Forelimb muscle (tissue), 1 donor: Measurements from ENCODE around the gene MYO18B. TPM values are rescaled to one million over a fixed set of nuclear protein-coding genes. Genes with fewer than 3 reads are reported as not detected.

Source experiments
- DNase-seq: peaks from one replicate; pipeline ENCODE4 v3.0.0-alpha.2; 2013; ENCODE audit warnings: low read depth
- polyA plus RNA-seq: library from polyadenylated mRNA; unstranded; fragments of 120-200 nt; gene quantifications from one replicate; pipeline ENCODE4 v1.2.1, GENCODE V29; 2013; ENCODE audit not compliant: insufficient read length

Gene MYO18B
- polyA plus RNA-seq, 1 donor = 117 TPM

DNA sequence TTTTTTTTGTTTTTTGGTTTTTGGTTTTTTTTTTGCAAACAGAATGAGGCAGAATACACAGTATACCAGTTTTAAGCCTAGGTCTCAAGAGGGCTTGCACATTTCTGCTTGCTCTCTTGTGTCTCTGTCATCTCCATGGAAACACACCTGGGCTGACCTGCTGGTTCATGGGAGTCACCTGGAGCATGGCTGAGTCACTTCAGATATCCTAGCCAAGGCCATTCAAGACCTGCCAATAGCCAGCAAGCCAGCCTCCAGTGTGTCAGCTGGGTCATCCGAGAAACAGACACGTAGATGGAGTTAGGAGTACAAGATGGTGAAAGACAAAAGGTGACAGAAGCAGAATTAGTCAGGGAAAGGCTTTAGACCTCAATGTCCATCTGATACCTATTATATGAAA is 303.1 kb downstream of the MYO18B start:
- DNase-seq = no peak

DNA sequence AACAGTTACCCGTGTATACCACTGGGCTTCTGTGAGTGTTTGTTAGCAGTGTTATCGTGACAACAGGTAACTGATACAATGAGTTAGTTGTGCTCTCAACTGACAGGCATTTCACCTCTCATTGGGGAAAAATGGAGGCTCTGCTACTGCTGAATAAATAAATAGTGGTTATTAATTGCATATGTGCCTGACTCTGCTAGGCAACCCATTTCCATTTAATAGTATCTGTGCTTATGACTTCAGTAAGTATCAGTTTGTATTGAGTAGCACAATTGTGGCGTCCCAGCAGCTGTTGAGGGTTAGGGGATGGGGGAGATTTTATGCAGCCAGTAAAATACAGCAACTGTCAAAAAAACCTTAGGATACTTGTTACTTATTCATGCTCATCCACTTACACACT is 303.9 kb downstream of the MYO18B start:
- DNase-seq = no peak

DNA sequence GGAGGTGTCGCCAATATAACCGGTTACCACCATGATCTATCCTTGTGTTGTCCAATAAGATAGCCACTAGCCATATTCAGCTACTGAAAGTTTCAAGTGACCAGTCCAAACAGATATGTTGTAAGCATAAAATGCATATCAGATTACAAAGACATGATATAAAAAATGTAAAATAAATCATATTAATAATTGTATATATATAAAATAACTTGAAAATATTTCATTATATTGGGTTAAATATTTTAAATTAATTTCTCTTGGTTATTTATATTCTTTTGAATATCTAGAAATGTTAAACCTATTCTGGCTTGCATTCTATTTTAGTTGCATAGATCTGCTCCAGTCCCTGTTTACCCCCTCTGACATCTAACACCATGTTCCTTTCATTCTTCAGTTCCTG is 305.5 kb downstream of the MYO18B start:
- DNase-seq = no peak

DNA sequence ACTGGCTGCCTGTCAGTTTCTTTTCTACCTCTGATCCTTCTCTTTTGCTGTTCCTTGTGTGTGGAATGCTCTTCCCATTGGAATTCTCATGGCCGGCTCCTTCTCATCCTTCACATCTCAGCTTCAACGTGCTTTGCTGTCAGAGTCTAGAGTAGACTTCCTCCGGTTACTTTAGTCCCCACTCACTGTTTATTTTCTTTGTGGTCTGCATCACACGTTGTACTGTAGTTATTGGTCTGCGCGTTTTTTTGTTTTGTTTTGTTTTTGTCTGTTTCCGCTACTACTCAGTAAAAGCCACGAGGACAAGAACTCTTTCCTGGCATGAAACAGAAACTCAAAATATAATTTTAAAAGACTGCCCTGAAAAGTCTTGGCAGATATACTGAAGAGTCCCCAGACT is 305.9 kb downstream of the MYO18B start:
- no peak for DNase-seq

DNA sequence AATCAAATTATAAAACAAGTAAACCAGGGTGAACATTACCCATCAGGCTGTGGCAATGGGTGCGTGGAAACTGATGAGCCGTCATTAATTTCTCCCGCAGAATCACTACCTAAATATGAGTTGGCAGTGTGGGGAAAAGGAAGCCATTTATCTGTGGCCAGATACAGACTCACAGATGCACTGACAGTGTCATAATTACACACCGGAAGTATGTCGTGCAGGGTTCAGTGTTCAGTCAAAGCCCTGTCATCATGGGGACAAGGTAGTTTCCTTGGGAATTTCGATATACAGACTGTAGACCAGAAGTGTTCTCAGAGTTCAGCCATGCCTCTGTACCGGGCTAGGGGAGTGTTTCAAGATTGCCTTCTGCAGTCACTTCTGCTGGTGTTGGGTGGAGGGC is 308.1 kb downstream of the MYO18B start:
- DNase-seq = no peak

DNA sequence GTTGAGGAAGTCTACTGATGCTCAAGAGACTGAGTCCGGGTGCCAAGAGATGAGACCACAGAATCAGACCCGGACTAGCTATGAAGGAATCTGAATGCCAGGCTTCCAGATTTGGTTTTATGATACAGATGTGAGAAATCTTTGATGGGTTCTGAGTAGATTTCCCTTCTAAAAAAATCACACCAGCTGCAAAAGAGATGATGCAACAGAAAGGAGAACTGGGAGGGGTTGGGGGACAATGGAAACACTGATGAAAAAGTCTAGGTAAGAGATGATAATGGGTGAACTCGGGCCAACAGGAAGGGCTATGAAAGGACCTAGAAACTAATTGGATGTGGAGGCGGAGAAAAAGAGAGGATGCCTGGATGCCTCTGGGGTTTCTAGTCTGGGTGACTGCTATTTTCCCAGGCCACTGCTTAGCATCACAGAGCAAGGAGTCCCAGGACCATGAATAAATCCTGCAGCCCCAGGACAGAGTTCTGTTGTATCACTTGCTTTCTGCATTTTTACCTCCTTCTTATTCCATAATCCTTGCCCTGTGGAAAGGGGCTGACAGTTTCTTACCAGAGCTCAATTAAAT is 311.8 kb downstream of the MYO18B start:
- no peak for DNase-seq

DNA sequence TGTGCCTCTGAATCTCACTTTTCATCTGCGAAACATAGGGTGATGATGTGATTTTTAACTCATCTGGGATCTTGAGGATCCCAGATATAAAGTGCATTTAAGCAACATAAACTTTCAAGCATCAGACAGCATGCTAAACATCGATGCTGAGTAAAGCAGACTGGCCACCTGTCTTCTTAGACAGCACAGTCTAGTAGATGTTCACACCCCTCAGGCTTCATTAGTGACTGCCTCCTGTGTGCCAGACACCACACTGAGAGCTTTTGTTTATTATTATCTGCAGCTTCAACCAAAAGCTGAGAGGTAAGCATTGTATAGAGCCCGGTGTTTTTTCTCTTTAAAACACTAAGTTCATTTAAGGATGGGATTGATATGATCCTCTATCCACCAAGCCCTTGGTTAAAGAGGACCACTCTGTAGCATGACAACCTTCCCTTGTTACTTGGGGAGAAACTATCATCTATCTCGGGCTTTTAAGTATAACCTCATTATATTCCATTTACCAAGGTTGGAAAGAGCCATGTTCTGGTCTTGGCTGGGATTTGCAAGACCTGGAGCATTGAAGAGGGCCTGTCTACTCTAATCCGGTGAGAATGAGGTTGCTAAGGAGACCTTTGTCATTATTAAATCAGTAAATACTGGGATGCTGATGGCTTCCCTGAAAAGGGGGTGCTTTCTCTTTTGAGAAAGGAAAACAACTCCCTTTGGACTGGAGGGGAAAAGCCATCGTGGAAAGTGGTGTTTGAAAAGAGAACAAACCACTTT is 313.0 kb downstream of the MYO18B start:
- no peak for DNase-seq

DNA sequence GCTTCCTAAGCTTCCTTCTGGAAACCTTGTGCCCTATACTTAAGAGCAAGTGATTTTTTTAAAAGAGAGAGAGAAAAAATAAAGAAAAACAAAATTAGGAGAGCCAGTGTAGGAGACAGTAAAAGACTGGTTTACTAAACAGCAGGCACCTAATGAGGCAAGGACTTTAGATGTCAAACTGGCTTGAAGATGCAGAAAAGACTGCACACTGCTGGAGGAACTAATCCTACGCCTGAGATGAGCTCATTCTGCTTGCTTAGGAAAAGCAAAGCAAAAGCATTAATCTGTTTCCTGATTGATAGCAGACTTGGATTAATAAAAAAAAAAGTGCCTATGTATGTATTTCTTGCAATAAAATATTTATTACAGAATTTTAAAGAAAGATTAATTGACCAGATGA is 313.7 kb downstream of the MYO18B start:
- DNase-seq = no peak

DNA sequence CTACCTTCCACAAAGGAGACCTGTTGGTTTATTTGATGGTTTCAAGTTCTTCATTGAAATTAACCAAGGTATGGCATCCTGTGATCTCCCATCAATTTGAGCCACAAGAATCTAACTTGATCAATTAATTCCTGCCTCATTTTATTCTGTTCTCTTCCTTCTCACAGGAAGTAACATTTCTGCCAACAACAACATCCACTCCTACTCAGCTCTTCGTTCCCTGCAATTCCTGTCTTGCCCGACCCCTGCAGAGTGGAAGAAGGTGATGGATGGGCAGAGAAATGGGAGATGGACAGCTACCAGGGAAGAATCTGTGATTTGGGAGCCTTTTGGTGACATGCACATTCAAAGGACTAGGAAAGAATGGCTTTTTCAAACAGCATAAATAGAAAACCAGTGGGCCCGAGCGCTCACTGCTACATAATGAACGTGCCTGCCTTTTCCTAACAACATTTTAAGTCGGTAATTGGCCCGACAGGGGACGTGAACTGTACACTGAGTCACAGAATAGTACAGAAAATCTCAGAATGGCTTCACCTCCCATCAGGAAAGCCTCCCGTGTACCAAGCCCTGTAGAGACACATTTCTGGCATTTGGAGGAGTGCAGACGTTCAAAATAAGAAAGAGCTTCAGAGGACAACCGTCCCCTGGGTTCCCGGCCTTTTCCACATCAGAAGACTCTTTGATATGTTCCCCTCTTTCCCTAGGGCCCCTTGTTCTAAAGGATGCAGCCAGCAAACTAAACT is 314.6 kb downstream of the MYO18B start:
- no peak for DNase-seq

DNA sequence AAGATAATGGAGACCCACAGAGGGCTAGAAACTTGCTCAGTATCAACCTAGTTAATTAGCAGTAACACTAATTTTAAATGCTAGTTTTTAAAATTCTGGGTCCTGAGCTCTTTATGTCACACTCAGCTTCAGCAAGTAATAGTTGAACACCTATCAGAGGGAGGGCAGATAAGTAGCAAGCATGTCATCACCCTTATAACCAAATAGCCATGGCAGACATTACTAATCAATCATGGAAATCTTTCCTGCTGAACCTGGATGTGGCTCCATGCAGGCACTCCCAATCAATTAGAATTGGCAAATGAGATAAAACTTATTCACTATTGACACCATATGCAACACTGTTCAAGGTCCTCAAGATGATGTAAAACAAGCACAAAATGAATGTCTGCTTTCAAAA is 315.7 kb downstream of the MYO18B start:
- no peak for DNase-seq

DNA sequence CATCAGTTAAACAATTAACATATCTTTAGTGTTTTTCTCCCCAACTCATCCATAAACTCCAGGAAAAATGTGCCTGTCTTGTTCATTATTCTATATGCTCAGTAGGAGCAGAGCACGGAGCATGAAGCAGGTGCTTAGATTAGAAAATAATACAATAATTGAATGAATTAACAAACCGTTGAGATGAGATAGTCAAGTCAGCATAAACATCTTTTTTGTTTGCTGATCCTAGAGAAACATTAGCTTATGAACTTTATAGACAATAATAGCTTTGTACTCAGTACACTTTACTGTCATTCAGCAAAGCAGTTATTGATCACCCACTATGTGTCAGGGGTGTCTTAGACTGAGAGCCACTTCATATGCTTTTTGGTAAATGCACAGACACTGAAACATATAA is 322.1 kb downstream of the MYO18B start:
- no peak for DNase-seq

DNA sequence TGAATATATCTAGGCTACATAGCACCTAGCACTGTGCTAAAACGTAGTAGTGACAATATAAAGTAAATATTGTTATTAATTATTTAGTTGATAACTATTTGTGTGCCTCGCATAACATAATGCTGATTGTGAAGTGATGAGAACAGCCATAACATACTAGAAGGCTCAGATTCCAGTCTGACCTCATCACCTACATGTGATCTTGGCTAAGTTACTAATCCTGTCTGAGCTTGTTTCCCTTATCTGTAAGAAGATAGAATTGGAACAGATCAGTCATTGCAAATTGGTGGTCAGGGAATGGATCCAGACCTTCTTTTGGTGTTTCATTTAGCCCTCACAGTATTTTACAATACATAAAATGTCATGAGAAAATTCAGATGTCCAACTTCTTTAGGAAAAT is 323.9 kb downstream of the MYO18B start:
- no peak for DNase-seq

DNA sequence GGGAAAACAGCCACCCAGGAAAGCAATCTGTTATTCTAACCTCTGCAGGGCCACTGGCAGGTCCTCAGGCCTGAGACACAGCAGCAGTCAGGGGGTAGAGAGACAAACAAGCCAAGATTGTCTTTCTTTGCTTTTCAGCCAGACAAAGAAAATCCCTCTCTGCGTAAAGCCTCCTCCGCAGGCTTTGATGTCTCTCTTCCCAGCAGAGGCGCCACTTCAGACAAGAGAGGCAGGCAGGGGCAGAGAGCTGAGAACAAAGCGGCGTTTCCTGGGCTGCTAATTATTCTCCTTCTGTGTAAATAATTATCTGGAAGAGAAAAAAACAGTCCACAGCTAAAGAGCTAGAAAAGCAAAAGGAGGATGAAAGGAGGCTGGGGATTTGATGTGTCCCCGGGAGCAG is 324.5 kb downstream of the MYO18B start:
- no peak for DNase-seq

DNA sequence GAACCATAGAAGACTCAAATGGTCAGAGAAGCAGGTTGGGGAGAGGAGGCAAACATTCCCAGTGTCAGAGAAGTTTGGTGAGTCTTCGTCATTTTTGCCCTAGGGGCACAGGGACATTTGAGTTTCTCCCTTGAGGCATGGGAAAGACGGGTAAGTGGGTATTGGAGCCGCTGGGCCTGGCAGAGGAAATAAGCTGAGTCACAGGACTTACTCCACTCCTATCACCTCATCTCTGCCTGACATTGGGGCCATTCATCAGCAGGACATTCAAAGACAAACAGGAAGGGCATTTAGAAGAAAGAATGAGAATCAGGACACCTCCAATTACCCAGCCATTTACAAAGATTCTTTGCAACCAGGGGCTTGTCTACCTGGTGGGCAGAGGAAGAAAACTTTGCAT is 326.6 kb downstream of the MYO18B start:
- no peak for DNase-seq

DNA sequence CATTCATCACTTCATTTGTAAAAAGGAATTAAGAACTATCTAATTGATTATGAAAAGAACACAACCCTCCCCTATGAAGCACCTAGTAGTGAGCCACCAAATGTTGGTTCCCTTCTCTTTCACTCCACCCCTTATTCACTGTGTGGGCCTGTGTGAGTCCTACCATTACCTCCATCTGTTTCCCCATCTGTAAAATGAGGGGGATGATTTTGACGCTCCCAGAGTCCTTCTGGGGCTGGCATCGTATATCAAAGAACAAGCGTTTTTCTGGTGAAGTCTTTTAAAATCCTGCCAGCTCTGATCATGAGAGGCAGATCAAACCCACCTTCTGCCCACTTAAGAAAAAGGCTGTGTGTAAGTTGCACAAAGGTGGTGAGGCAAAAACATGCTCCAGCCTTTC is 330.6 kb downstream of the MYO18B start:
- DNase-seq = no peak

DNA sequence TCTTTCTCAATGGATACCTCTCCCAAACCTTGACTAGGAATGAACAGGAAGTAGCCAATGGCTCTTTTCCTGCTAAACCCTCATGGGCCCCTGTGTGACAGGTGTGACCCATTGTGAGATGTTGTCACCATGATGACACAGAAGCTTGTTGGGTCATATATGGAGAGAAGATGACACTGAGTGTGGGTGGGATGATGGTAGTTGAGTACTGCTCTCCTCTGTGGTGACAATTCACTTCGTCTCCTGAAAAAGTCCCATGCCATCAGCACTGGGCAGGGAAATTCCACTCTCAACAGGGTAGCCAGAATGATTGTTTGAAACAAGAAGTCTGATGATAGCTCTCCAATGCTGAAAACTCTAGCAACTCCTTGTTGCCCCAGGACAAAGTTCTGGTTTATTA is 333.3 kb downstream of the MYO18B start:
- no peak for DNase-seq

DNA sequence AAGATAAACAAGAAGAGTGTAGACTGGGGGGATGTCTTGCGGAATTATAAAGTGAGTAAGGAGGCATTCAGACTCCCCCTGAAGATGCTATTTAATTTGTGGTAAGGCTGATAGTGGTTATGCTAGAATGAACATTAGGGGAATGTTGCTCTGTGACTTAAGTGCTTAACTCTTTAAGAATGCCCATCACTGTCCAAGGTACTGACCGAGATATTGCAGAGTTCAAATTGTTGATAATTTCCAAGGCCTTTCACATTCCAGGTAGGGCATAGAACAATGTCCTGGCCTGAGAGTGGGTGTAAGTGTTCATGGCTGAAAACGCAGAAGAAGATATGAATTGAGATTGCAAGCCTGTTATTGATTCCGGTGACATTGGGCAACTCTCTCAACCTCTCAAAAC is 337.0 kb downstream of the MYO18B start:
- DNase-seq = no peak

Other genes starting within 250 kb of the MYO18B start
- 6.7 TPM for gene GRK3, start 177.5 kb upstream of the MYO18B start, polyA plus RNA-seq